Psoas muscle (tissue), 8 donors: Measurements from ENCODE around the gene CHRD. TPM values are rescaled to one million over a fixed set of nuclear protein-coding genes. Genes with fewer than 3 reads are reported as not detected.

Experiments
- ATAC-seq, 4 donors: fragments of 200-7000 bp; cut with Tn5 transposase; one replicate each; pipeline ENCODE4 v1.9.1; 2020; ENCODE audit warnings: moderate library complexity in 3 of 4, mild to moderate bottlenecking in 2 of 4
- DNase-seq, 2 donors: peaks; one replicate each; pipeline ENCODE4 v3.0.0-alpha.2; 2020
- H3K27ac ChIP-seq: fragments of 200-600 bp; one replicate; pipeline ENCODE4 v1.8.0; 2022
- H3K27me3 ChIP-seq, 3 donors: fragments of 200-600 bp in 1 of 3; one replicate each; pipeline versions ENCODE4 v1.6.1 to v1.8.0; 2013 to 2022; ENCODE audit warnings: low read length in 2 of 3, mild to moderate bottlenecking in 2 of 3, moderate library complexity in 1 of 3; ENCODE audit not compliant: insufficient read depth in 3 of 3
- H3K36me3 ChIP-seq, 2 donors: fragments of 200-600 bp in 1 of 2; one replicate each; pipeline versions ENCODE4 v1.6.1 to v1.8.0; 2013 to 2022; ENCODE audit warnings: low read depth in 1 of 2, mild to moderate bottlenecking in 1 of 2, moderate library complexity in 1 of 2; ENCODE audit not compliant: insufficient read depth in 1 of 2
- H3K4me1 ChIP-seq: fragments of 200-600 bp; one replicate; pipeline ENCODE4 v1.8.0; 2022
- H3K4me3 ChIP-seq: fragments of 200-600 bp; one replicate; pipeline ENCODE4 v1.8.0; 2022; ENCODE audit warnings: mild to moderate bottlenecking
- H3K9me3 ChIP-seq: fragments of 200-600 bp; one replicate; pipeline ENCODE4 v1.8.0; 2022
- CTCF ChIP-seq: fragments of 200-600 bp; IDR thresholded peaks from one replicate; pipeline ENCODE4 v1.8.0; 2022; ENCODE audit warnings: antibody characterized with exemption
- WGBS, 3 donors: extraction: QIAGEN DNeasy Blood & Tissue Kit; methylation state at CpG; one replicate each; pipeline versions ENCODE4 v1.1.6 to v1.1.7; 2013; 5-methylcytosine and 5-hydroxymethylcytosine counted together
- intact Hi-C, 2 donors: fragments of 100-400 bp; cut with DNase I; formaldehyde crosslinking; loops; one replicate each; pipeline versions ENCODE4 v1.11.0 to v1.14.2; 2022
- polyA plus RNA-seq, 3 donors: library from polyadenylated mRNA; stranded (reverse); fragments of 200-250 nt; gene quantifications; one replicate each; pipeline ENCODE4 v1.2.3, GENCODE V29; 2013
- total RNA-seq, 4 donors: library from RNA; stranded (reverse); fragmentation: NEBNext Ultra II Directional in 2 of 4; extraction: Animal tissue kit (Norgen Biotek cat#: 25700) in 2 of 4; gene quantifications; one replicate each; pipeline versions ENCODE4 v1.2.1 to v1.2.4, GENCODE V29; 2021 to 2023
- donor health status: healthy with polysubstance abuse.
- donor health status: DM: no; HTN: no; CAD: no; lungs with moderate emphysema.
- donor health status: Bipolar disorder and iron deficiency.
- donor health status: healthy.
- donor health status: DM: yes; HTN: yes; CAD: no.
- donor health status: DM: no; HTN: no; CAD: no.
- donor health status: DM: no; HTN: no; CAD: no.
- donor health status: DM: yes; HTN: yes; CAD: no.

The CHRD gene
- total and polyA plus RNA-seq, 7 donors, result 2.5 to 10.5 (median 5.2) TPM

DNA sequence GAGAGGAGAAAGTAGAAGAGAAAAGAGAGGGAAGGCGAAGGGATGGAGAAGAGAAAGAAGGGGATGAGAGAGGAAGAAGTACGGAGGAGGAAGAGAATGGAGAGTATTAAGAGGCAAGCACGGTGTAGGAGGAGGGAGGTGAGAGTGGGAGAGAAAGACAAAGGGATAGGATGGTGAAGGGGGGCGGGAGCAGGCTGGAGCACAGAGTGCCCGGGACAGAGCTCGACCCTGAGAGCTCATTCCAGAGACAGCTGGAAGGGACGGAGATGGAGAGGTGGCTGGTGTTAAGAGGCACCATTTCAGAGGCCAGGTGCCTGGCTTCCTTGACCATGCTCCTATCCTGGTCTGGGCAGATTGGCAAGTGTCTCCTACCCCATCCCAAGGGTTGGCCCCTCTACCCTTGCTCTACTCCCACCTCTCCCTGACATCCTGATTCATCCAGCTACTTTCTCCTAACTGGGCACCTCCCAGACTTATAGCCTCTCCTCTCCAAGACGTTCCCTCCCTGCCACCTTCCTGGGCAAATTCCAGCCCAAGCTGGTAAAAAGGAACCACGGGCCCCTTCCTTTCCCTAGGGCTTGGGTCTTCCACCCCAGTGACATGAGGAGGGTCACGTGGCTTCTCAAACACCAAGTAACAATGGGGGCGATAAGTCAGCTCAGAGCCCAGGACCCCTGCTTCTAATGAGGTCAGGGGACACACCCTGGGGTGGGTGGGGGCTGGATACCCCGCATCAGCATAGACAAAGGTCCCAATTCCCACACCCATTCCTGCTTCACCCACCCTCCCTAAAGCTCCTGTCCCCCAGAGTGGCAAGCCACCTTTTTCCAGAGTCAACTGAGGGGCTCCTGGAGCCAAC, 19.6 kb upstream of the CHRD start:
- WGBS, 3 donors, result 70 to 76% (median 74%) methylated on average over 12 of the region's 12 CpGs

DNA sequence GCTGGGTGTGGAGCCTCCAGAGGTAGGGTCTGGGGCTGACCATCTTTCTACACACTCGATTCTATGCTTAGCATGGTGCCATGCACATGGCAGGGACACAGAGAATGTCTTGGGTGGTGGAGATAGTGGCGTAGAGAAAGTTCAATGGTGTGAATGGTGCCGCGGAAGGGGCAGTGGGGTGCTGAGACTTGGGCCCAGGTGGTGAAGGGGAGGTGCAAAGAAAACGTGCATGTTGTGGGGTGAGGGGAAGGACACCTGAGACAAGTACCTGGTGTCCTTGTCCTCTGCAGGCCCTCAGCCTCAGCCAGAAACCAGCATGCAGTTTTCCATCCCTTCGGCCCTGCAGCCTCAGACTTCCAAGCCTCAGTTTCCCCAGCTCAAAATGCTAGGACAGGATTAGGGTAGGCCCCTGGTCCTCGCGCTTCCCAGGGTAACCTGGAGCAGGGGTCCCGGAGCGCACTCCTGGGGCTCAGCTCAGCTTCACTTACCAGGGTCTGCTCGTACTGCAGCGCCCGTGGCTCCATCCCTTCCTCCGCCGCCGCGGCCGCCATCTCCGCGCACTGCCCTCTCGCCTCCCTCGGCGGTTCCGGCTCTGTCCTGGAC, 18.8 kb upstream of the CHRD start:
- intact Hi-C loops, result no loop called here
- 8 to 10% (median 8%) methylated on average over 23 to 24 of the region's 24 CpGs for WGBS, 3 donors
- peak overlapping the region; percentile 96 for H3K4me3 ChIP-seq

More for the DNA sequence above, 19.6 kb upstream of the CHRD start:
- H3K27ac ChIP-seq, result no peak overlapping the region
- ATAC-seq (no peak), DNase-seq (no peak)
- H3K4me1 ChIP-seq, result peaks cover 11% of the 10 kb centered on the region
- intact Hi-C loops, result no loop called here
- no peaks in the 10 kb centered on the region for H3K9me3 ChIP-seq
- peak overlapping the region; percentile 96 for H3K4me3 ChIP-seq
- H3K36me3 ChIP-seq, result peaks cover 0 to 13% of the 10 kb centered on the region in 2 donors
- H3K27me3 ChIP-seq, result no peaks in the 10 kb centered on the region
- TF ChIP-seq CTCF, result no peak

DNA sequence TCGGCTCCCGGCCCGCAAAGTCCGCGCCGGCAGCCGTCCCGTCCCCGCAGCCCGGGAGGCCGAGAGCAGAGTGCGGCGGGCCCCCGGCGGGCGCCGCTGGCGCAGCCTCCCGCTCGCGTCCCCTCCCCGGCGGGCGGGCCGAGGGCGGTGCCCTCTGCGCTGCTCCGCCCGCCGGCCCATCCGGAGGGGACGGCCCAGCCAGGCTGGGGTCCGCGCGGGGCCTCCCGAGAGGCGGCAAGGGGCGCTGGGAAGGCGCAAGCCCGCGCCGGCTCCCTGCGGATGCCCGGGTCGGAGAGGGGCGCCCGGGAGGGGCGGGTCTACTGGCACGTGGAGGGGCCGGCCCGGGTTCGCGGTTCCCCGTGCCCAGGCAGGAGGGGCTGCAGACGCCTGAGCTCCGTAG, 18.3 kb upstream of the CHRD start, which contains the start of the genes CLCN2 and POLR2H:
CLCN2 (minus strand) TSS at position 74 of the 400 bp plus-strand sequence. CDS start 126 bp downstream, outside the sequence.
POLR2H (plus strand) TSS at position 179 of the 400 bp plus-strand sequence. CDS start 1,783 bp downstream, outside the sequence.
- Histone ChIP-seq H3K27ac (peak within 1 kb of the TSS; percentile 98), H3K4me1 (peaks cover 11% of the 10 kb centered on the region), H3K36me3 (peaks cover 0 to 23% of the 10 kb centered on the region in 2 donors), H3K27me3 (no peaks in the 10 kb centered on the region), H3K9me3 (no peaks in the 10 kb centered on the region), H3K4me3 (peak within 1 kb of the TSS; percentile 96)
- ATAC-seq (peak; percentile 50 to 60 (median 56)), DNase-seq (peak; percentile 64 to 73)
- intact Hi-C loops, result no loop called here
- whole genome bisulfite sequencing, 3 donors, result 0 to 1% (median 0%) methylated on average over 29 to 56 of the region's 56 CpGs
- TF ChIP-seq CTCF, result no peak

More for the DNA sequence above, 18.8 kb upstream of the CHRD start:
- Histone ChIP-seq H3K27me3 (no peaks in the 10 kb centered on the region), H3K36me3 (peaks cover 0 to 18% of the 10 kb centered on the region in 2 donors), H3K9me3 (no peaks in the 10 kb centered on the region), H3K27ac (peak overlapping the region; percentile 98), H3K4me1 (peaks cover 11% of the 10 kb centered on the region)
- DNase-seq (no peak), ATAC-seq (no peak)
- no peak for TF ChIP-seq CTCF

DNA sequence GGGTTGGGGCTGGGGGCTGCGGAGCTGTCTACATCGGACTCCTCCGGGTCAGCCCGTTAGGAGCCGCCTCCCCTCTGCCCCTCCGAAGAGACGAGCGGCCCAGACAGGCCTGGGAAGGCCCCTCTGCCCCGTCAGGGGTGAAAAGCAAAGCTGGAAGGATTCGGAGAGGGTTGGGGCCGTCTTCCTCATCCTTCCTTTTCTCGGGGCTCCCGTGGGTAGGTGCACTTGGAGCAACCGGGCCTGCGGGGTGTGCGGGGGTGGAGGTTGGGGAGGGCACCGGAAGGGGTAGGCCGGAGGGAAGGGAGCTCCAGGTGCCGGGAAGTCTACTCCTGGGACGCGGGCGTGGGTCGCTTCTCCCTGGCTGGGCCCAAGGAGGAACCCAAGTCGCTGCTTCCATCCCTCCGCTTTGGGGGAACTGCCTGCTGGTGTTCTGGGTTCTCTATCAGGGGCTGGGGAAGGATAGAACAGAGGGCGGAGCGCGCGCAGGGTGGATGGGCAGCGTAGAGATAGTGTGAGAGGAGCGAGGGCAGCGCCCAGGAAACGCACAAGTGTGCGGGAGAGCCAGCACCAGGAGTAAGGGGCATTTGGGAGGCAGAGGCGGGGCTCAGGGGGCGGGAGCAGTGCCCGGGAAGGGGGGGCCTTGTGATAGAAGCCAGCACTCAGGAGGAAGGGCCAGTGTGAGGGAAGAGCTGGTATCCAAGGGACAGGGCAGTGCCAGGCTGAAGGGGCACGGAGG, 17.8 kb upstream of the CHRD start:
- H3K4me3 ChIP-seq, result peak overlapping the region; percentile 96
- H3K27me3 ChIP-seq, result no peaks in the 10 kb centered on the region
- DNase-seq, result peak; percentile 71 to 73
- peaks cover 2 to 23% of the 10 kb centered on the region in 2 donors for H3K36me3 ChIP-seq
- intact Hi-C loops, result no loop called here
- ATAC-seq, result peak; percentile 42 to 52 (median 48)
- TF ChIP-seq CTCF, result no peak
- H3K4me1 ChIP-seq, result peaks cover 11% of the 10 kb centered on the region
- H3K27ac ChIP-seq, result peak overlapping the region; percentile 98
- 0 to 1% (median 0%) methylated on average over 33 to 38 of the region's 38 CpGs for WGBS, 3 donors
- H3K9me3 ChIP-seq, result no peaks in the 10 kb centered on the region
